K562 (cell line): Measurements from ENCODE around the gene ZBTB9.

Experiments
- HDGF ChIP-seq: fragments of 450-650 bp; IDR thresholded peaks from 2 replicates; pipeline ENCODE4 v1.6.1; 2016
- NR2C2 ChIP-seq, 2 experiments: fragments of 200-800 bp in 1 of 2; sonication (Bioruptor generic) in 1 of 2; sonication (generic) in 1 of 2; formaldehyde crosslinking in 1 of 2; IDR thresholded peaks; 2 replicates each; pipeline versions ENCODE4 v1.6.1 to v1.8.0; 2016 to 2022; ENCODE audit warnings: mild to moderate bottlenecking in 1 of 2, missing compliant biosample characterization in 1 of 2, missing genetic modification characterization in 1 of 2, missing genetic modification reagents in 1 of 2
- TF ChIP-seq, protein P1 (sequence below): fragments of 450-650 bp; IDR thresholded peaks from 2 replicates; pipeline ENCODE4 v1.6.1; 2018; ENCODE audit not compliant: partially characterized antibody

DNA sequence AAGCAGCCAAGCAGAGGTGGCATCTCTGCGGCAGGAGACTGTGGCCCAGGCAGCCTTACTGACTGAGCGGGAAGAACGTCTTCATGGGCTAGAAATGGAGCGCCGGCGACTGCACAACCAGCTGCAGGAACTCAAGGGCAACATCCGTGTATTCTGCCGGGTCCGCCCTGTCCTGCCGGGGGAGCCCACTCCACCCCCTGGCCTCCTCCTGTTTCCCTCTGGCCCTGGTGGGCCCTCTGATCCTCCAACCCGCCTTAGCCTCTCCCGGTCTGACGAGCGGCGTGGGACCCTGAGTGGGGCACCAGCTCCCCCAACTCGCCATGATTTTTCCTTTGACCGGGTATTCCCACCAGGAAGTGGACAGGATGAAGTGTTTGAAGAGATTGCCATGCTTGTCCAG lies 49.5 kb upstream of the ZBTB9 start:
- TF ChIP-seq, protein P1, sequence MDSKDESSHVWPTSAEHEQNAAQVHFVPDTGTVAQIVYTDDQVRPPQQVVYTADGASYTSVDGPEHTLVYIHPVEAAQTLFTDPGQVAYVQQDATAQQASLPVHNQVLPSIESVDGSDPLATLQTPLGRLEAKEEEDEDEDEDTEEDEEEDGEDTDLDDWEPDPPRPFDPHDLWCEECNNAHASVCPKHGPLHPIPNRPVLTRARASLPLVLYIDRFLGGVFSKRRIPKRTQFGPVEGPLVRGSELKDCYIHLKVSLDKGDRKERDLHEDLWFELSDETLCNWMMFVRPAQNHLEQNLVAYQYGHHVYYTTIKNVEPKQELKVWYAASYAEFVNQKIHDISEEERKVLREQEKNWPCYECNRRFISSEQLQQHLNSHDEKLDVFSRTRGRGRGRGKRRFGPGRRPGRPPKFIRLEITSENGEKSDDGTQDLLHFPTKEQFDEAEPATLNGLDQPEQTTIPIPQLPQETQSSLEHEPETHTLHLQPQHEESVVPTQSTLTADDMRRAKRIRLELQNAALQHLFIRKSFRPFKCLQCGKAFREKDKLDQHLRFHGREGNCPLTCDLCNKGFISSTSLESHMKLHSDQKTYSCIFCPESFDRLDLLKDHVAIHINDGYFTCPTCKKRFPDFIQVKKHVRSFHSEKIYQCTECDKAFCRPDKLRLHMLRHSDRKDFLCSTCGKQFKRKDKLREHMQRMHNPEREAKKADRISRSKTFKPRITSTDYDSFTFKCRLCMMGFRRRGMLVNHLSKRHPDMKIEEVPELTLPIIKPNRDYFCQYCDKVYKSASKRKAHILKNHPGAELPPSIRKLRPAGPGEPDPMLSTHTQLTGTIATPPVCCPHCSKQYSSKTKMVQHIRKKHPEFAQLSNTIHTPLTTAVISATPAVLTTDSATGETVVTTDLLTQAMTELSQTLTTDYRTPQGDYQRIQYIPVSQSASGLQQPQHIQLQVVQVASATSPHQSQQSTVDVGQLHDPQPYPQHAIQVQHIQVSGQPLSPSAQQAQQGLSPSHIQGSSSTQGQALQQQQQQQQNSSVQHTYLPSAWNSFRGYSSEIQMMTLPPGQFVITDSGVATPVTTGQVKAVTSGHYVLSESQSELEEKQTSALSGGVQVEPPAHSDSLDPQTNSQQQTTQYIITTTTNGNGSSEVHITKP: no peak
- no peak for TF ChIP-seq NR2C2 (CRISPR knock-in tag; IDR thresholded peaks at IDR 0.05)
- TF ChIP-seq NR2C2 (tag; IDR thresholded peaks at IDR 0.05): no peak
- no peak for TF ChIP-seq HDGF
